ENCODE results near the gene MTCL1. TPM values are rescaled to one million over a fixed set of nuclear protein-coding genes. Genes with fewer than 3 reads are reported as not detected.

Gene MTCL1
- total RNA-seq, 1 experiment from 2014 or later = 9.8 TPM

GRCh38 chr18:8701546-8702118 lies 3.7 kb upstream of the MTCL1 start:
- peak in 1 of 2 experiments; percentile 34 for DNase-seq

GRCh38 chr18:8702668-8703067 lies 2.7 kb upstream of the MTCL1 start:
- no peaks in the 10 kb centered on the region for H3K27me3 ChIP-seq
- no peaks in the 10 kb centered on the region for H3K36me3 ChIP-seq
- H3K4me3 ChIP-seq = peak overlapping the region; percentile 62; the same call in 1 of the 2 replicates
- H3K27ac ChIP-seq = no peak overlapping the region
- no peak for DNase-seq
- no peaks in the 10 kb centered on the region for H3K4me1 ChIP-seq
- no peaks in the 10 kb centered on the region for H3K9me3 ChIP-seq (replicated peaks)

More at GRCh38 chr18:8701546-8702118, 3.7 kb upstream of the MTCL1 start:
- H3K27ac ChIP-seq = no peak overlapping the region
- no peaks in the 10 kb centered on the region for H3K9me3 ChIP-seq (replicated peaks)
- no peaks in the 10 kb centered on the region for H3K27me3 ChIP-seq
- no peaks in the 10 kb centered on the region for H3K36me3 ChIP-seq
- no peak overlapping the region for H3K4me3 ChIP-seq
- H3K4me1 ChIP-seq = no peaks in the 10 kb centered on the region

- peak overlapping the region; percentile 62 for H3K4me3 ChIP-seq
- H3K4me1 ChIP-seq = no peaks in the 10 kb centered on the region
- H3K36me3 ChIP-seq = no peaks in the 10 kb centered on the region
- H3K27ac ChIP-seq = no peak overlapping the region
- DNase-seq = peak; percentile 10 to 42
- no peaks in the 10 kb centered on the region for H3K27me3 ChIP-seq
- H3K9me3 ChIP-seq (replicated peaks) = no peaks in the 10 kb centered on the region
Measured at GRCh38 chr18:8703092-8703709, 2.2 kb upstream of the MTCL1 start.

- Histone ChIP-seq H3K36me3 (no peaks in the 10 kb centered on the region), H3K27ac (no peak overlapping the region), H3K4me1 (no peaks in the 10 kb centered on the region), H3K27me3 (no peaks in the 10 kb centered on the region), H3K9me3 (replicated peaks) (no peaks in the 10 kb centered on the region), H3K4me3 (peak overlapping the region; percentile 62)
- DNase-seq = no peak
Measured at GRCh38 chr18:8703781-8704301, 1.5 kb upstream of the MTCL1 start.

GRCh38 chr18:8704361-8705237 lies 757 bp upstream of the MTCL1 start:
- Histone ChIP-seq H3K9me3 (replicated peaks) (no peaks in the 10 kb centered on the region), H3K4me3 (peak overlapping the region; percentile 62), H3K27me3 (no peaks in the 10 kb centered on the region), H3K27ac (peak overlapping the region; percentile 20; the same call in 1 of the 2 replicates), H3K4me1 (no peaks in the 10 kb centered on the region), H3K36me3 (no peaks in the 10 kb centered on the region)
- peak; percentile 75 to 79 for DNase-seq

- no peak for DNase-seq
- Histone ChIP-seq H3K27ac (no peak overlapping the region), H3K27me3 (no peaks in the 10 kb centered on the region)
Measured at GRCh38 chr18:8705961-8706790, 820 bp downstream of the MTCL1 start.

GRCh38 chr18:8706791-8707555 lies 1.6 kb downstream of the MTCL1 start:
- no peaks in the 10 kb centered on the region for H3K4me1 ChIP-seq
- H3K4me3 ChIP-seq = no peak overlapping the region
- no peak for DNase-seq
- no peaks in the 10 kb centered on the region for H3K9me3 ChIP-seq (replicated peaks)
- no peaks in the 10 kb centered on the region for H3K27me3 ChIP-seq
- no peaks in the 10 kb centered on the region for H3K36me3 ChIP-seq
- no peak overlapping the region for H3K27ac ChIP-seq

More at GRCh38 chr18:8705961-8706790, 820 bp downstream of the MTCL1 start:
- H3K4me1 ChIP-seq = no peaks in the 10 kb centered on the region
- peak overlapping the region; percentile 74 for H3K4me3 ChIP-seq
- H3K36me3 ChIP-seq = no peaks in the 10 kb centered on the region
- no peaks in the 10 kb centered on the region for H3K9me3 ChIP-seq (replicated peaks)

GRCh38 chr18:8707556-8708300 lies 2.4 kb downstream of the MTCL1 start:
- H3K4me3 ChIP-seq = no peak overlapping the region
- no peaks in the 10 kb centered on the region for H3K4me1 ChIP-seq
- no peaks in the 10 kb centered on the region for H3K27me3 ChIP-seq
- H3K9me3 ChIP-seq (replicated peaks) = no peaks in the 10 kb centered on the region
- no peak for DNase-seq
- H3K36me3 ChIP-seq = no peaks in the 10 kb centered on the region
- no peak overlapping the region for H3K27ac ChIP-seq

- H3K36me3 ChIP-seq = no peaks in the 10 kb centered on the region
- no peaks in the 10 kb centered on the region for H3K27me3 ChIP-seq
- H3K4me3 ChIP-seq = no peak overlapping the region
- H3K27ac ChIP-seq = no peak overlapping the region
- H3K9me3 ChIP-seq (replicated peaks) = no peaks in the 10 kb centered on the region
- H3K4me1 ChIP-seq = no peaks in the 10 kb centered on the region
- DNase-seq = no peak
Measured at GRCh38 chr18:8708670-8709069, 3.3 kb downstream of the MTCL1 start.

GRCh38 chr18:8709248-8710059 lies 4.1 kb downstream of the MTCL1 start:
- Histone ChIP-seq H3K36me3 (no peaks in the 10 kb centered on the region), H3K4me3 (no peak overlapping the region), H3K9me3 (replicated peaks) (no peaks in the 10 kb centered on the region), H3K27ac (no peak overlapping the region), H3K4me1 (no peaks in the 10 kb centered on the region), H3K27me3 (no peaks in the 10 kb centered on the region)
- DNase-seq = no peak

- Histone ChIP-seq H3K4me3 (no peak overlapping the region), H3K27me3 (no peaks in the 10 kb centered on the region), H3K36me3 (no peaks in the 10 kb centered on the region), H3K27ac (no peak overlapping the region), H3K4me1 (no peaks in the 10 kb centered on the region), H3K9me3 (replicated peaks) (no peaks in the 10 kb centered on the region)
- no peak for DNase-seq
Measured at GRCh38 chr18:8711736-8712135, 6.4 kb downstream of the MTCL1 start.

GRCh38 chr18:8713691-8714090 lies 8.3 kb downstream of the MTCL1 start:
- Histone ChIP-seq H3K4me1 (no peaks in the 10 kb centered on the region), H3K36me3 (no peaks in the 10 kb centered on the region), H3K27me3 (no peaks in the 10 kb centered on the region), H3K4me3 (no peak overlapping the region), H3K27ac (no peak overlapping the region), H3K9me3 (replicated peaks) (no peaks in the 10 kb centered on the region)
- DNase-seq = no peak
